ENCODE measurements around the gene FHIT. TPM values are rescaled to one million over a fixed set of nuclear protein-coding genes. Genes with fewer than 3 reads are reported as not detected.

FHIT gene
- total RNA-seq, 1 donor from 2014 or later = 5.7 TPM

DNA sequence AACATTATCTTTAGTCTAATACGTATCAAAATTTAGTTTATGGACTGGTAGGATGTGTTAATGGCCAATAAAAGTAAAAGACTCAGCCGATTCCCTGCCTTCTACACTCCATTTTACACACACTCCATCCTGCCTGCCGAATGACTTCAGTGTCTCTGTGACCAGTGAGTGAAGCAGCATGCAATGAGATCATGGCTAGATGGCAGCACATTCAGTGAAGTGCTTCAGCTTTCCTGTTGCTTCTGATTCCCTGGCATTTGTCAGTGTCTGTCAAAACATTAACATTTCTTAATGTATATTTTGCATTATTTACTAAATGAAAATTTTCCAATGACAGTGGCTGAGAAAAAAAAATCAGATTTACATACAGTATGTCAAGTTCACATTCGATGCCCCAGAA, 412.0 kb downstream of the FHIT start:
- H3K4me1 Mint-ChIP-seq = peaks cover 4% of the 10 kb centered on the region
- Histone ChIP-seq H3K4me1 (no peaks in the 10 kb centered on the region), H2AFZ (replicated peaks) (no peak overlapping the region), H3K4me2 (no peak overlapping the region), H3K9me3 (ENCODE audit: low read depth) (no peaks in the 10 kb centered on the region), H3K27me3 (no peaks in the 10 kb centered on the region), H3K4me3 (no peak overlapping the region), H4K20me1 (ENCODE audit: low read depth) (no peaks in the 10 kb centered on the region), H3K36me3 (no peaks in the 10 kb centered on the region), H3K79me2 (ENCODE audit: low read depth) (no peaks in the 10 kb centered on the region), H3K27ac (no peak overlapping the region), H3F3A (ENCODE audit: low read depth) (no peaks in the 10 kb centered on the region), H3K9ac (no peak overlapping the region)
- no peaks in the 10 kb centered on the region for H3K36me3 Mint-ChIP-seq
- H3K27me3 Mint-ChIP-seq (ENCODE audit: insufficient read depth, low read depth) = no peaks in the 10 kb centered on the region
- TF ChIP-seq EZH2 (IDR thresholded peaks at IDR 0.05) (no peak), EZH2phosphoT487 (IDR thresholded peaks at IDR 0.05) (no peak)
- TF ChIP-seq, protein P1, sequence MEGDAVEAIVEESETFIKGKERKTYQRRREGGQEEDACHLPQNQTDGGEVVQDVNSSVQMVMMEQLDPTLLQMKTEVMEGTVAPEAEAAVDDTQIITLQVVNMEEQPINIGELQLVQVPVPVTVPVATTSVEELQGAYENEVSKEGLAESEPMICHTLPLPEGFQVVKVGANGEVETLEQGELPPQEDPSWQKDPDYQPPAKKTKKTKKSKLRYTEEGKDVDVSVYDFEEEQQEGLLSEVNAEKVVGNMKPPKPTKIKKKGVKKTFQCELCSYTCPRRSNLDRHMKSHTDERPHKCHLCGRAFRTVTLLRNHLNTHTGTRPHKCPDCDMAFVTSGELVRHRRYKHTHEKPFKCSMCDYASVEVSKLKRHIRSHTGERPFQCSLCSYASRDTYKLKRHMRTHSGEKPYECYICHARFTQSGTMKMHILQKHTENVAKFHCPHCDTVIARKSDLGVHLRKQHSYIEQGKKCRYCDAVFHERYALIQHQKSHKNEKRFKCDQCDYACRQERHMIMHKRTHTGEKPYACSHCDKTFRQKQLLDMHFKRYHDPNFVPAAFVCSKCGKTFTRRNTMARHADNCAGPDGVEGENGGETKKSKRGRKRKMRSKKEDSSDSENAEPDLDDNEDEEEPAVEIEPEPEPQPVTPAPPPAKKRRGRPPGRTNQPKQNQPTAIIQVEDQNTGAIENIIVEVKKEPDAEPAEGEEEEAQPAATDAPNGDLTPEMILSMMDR (IDR thresholded peaks at IDR 0.05) = no peak
- DNase-seq (ENCODE audit: low spot score) = peak; percentile 15
- no peak overlapping the region for H3K4me3 Mint-ChIP-seq
- H3K9me3 Mint-ChIP-seq = peaks cover 3% of the 10 kb centered on the region
- H3K27ac Mint-ChIP-seq = no peak overlapping the region

DNA sequence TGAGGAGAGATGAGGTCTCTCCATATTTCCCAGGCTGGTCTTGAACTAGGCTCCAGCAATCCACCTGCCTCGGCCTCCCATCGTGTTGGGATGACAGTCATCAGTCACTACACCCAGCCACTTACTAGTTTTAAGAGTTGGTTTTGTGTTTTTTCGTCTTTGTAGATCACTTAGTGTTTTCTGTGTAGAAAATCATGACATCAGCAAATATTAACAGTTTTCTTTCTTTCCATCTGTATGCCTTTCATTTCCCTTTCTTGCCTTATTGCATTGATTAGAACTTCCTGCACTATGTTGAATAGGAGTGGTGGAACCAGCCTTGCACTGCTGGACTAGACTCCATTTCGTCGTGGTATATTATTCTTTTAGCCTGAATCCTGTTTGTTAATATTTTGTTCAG, 415.5 kb downstream of the FHIT start:
- Histone ChIP-seq H3K9ac (no peak overlapping the region), H3K27me3 (no peaks in the 10 kb centered on the region), H3K79me2 (ENCODE audit: low read depth) (no peaks in the 10 kb centered on the region), H3K4me1 (no peaks in the 10 kb centered on the region), H3K4me2 (no peak overlapping the region), H3K4me3 (no peak overlapping the region), H2AFZ (replicated peaks) (no peak overlapping the region), H4K20me1 (ENCODE audit: low read depth) (no peaks in the 10 kb centered on the region), H3K36me3 (no peaks in the 10 kb centered on the region), H3K9me3 (ENCODE audit: low read depth) (no peaks in the 10 kb centered on the region), H3K27ac (no peak overlapping the region), H3F3A (ENCODE audit: low read depth) (no peaks in the 10 kb centered on the region)
- Mint-ChIP-seq H3K36me3 (no peaks in the 10 kb centered on the region), H3K4me3 (no peak overlapping the region), H3K27me3 (ENCODE audit: insufficient read depth, low read depth) (no peaks in the 10 kb centered on the region), H3K27ac (no peak overlapping the region), H3K9me3 (peaks cover 3% of the 10 kb centered on the region), H3K4me1 (peaks cover 4% of the 10 kb centered on the region)
- TF ChIP-seq EZH2phosphoT487 (IDR thresholded peaks at IDR 0.05) (no peak), EZH2 (IDR thresholded peaks at IDR 0.05) (no peak)
- TF ChIP-seq, protein P1 (IDR thresholded peaks at IDR 0.05) = no peak
- no peak for DNase-seq (ENCODE audit: low spot score)

DNA sequence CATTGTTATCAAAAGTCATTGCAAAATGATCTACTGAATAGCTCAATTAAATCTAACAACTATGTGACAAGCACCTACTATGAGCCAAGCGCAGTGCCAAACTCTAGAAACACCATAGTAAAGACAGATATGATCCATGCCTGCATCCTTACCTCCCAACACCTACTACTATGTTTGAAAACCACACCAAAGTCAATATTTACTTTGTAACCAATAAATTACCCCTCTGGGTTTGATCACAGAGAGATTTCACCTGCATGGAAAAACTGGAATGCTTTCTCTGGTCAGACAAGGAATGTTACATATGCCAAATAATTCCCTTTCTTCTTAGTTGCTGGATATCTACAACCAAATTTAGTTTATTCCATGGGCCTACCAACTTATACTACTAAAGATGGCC, 422.2 kb downstream of the FHIT start:
- H3K4me1 Mint-ChIP-seq = no peaks in the 10 kb centered on the region
- no peaks in the 10 kb centered on the region for H3K79me2 ChIP-seq (ENCODE audit: low read depth)
- H3K9me3 ChIP-seq (ENCODE audit: low read depth) = peaks cover 4% of the 10 kb centered on the region
- H3K9ac ChIP-seq = no peak overlapping the region
- H3K4me3 ChIP-seq = no peak overlapping the region
- H3K36me3 Mint-ChIP-seq = no peaks in the 10 kb centered on the region
- H3F3A ChIP-seq (ENCODE audit: low read depth) = no peaks in the 10 kb centered on the region
- H3K4me2 ChIP-seq = no peak overlapping the region
- no peaks in the 10 kb centered on the region for H3K27me3 Mint-ChIP-seq (ENCODE audit: insufficient read depth, low read depth)
- H3K4me3 Mint-ChIP-seq = no peak overlapping the region
- H3K36me3 ChIP-seq = no peaks in the 10 kb centered on the region
- peaks cover 7% of the 10 kb centered on the region for H3K9me3 Mint-ChIP-seq
- H3K4me1 ChIP-seq = no peaks in the 10 kb centered on the region
- no peak overlapping the region for H3K27ac ChIP-seq
- no peaks in the 10 kb centered on the region for H3K27me3 ChIP-seq
- H4K20me1 ChIP-seq (ENCODE audit: low read depth) = no peaks in the 10 kb centered on the region
- no peak overlapping the region for H2AFZ ChIP-seq (replicated peaks)
- no peak for DNase-seq (ENCODE audit: low spot score)
- no peak overlapping the region for H3K27ac Mint-ChIP-seq
- TF ChIP-seq EZH2phosphoT487 (IDR thresholded peaks at IDR 0.05) (no peak), EZH2 (IDR thresholded peaks at IDR 0.05) (no peak)
- TF ChIP-seq, protein P1 (IDR thresholded peaks at IDR 0.05) = no peak

Data from neural progenitor cell (in vitro differentiated cells).